Keratinocyte (primary cell): ENCODE results near the gene SLC39A1.

Source experiments
- EZH2 ChIP-seq: IDR thresholded peaks from one replicate; pipeline ENCODE4 v1.6.1; 2012; ENCODE audit warnings: inconsistent platforms, mild to moderate bottlenecking, low read length, moderate library complexity
- TF ChIP-seq, protein P1 (sequence below), 3 experiments: IDR thresholded peaks in 1 of 3; conservative IDR thresholded peaks in 1 of 3; optimal IDR thresholded peaks in 1 of 3; 2 replicates in 2 of 3; 3 replicates in 1 of 3; pipeline versions ENCODE3 to v1.5.1; 2011; ENCODE audit warnings: low read length in 3 of 3, mild to moderate bottlenecking in 3 of 3, moderate library complexity in 2 of 3, control low read depth in 1 of 3, inconsistent platforms in 1 of 3; ENCODE audit not compliant: insufficient read depth in 2 of 3; ENCODE audit errors: extremely low read depth in 1 of 3

DNA sequence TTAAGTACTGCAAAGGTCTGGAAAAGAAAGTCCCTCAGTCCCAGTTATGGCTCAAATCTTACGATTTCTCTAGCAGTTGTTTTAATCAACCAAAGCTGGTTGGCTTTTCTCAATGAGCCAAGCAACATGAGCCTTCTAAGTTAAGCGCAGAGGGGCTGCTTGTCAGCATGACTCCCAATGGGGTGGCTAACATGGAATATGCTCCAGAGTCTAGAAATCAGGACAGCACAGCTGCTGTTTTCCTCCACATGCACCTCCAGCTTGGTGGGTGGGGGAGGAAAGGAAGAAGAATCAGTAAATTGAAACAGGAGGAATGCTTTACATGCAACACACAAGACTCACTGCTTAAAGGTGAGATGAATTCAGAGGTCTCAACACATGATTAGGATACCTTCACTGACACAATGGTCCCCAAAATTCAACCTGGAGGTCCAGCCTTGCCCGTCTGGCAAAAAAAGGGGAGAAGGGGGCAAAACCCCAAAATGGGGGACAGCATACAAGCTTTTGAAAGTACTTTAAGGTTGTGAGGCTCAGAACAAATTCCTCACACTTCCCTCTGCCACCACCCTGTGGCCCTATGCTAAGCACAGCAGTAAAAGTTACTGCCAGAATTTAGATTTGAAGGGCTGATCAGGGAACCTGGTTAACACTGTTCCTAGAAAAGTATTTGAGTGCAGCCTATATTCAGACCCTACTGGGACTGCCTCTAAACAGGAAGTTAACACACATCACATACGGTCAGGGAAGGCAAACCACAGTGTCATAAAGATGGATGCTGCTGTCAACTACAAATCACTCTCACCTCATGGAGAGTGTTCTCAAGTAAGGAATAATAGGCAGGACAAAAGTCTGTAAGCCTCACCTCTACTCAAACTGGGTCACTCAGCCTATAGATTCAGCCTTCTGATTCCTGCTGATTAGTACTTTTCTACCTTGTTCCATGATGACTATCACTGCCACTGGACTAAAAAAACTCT is 43.2 kb downstream of the SLC39A1 start:
- TF ChIP-seq, protein P1, sequence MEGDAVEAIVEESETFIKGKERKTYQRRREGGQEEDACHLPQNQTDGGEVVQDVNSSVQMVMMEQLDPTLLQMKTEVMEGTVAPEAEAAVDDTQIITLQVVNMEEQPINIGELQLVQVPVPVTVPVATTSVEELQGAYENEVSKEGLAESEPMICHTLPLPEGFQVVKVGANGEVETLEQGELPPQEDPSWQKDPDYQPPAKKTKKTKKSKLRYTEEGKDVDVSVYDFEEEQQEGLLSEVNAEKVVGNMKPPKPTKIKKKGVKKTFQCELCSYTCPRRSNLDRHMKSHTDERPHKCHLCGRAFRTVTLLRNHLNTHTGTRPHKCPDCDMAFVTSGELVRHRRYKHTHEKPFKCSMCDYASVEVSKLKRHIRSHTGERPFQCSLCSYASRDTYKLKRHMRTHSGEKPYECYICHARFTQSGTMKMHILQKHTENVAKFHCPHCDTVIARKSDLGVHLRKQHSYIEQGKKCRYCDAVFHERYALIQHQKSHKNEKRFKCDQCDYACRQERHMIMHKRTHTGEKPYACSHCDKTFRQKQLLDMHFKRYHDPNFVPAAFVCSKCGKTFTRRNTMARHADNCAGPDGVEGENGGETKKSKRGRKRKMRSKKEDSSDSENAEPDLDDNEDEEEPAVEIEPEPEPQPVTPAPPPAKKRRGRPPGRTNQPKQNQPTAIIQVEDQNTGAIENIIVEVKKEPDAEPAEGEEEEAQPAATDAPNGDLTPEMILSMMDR (optimal IDR thresholded peaks at IDR 0.05 in 1 of 3, IDR thresholded peaks at IDR 0.05 in 1 of 3, conservative IDR thresholded peaks at IDR 0.05 in 1 of 3; ENCODE audit: extremely low read depth in 1 of 3, insufficient read depth in 2 of 3, low read length in 3 of 3): peak in 2 of 3 experiments; percentile 17 to 33
- no peak for TF ChIP-seq EZH2
